ENCODE results near the gene C4BPB. TPM values are rescaled to one million over a fixed set of nuclear protein-coding genes. Genes with fewer than 3 reads are reported as not detected.

C4BPB gene
- total RNA-seq, 2 experiments from 2014 or later, result 0.43 to 1.2 TPM

DNA sequence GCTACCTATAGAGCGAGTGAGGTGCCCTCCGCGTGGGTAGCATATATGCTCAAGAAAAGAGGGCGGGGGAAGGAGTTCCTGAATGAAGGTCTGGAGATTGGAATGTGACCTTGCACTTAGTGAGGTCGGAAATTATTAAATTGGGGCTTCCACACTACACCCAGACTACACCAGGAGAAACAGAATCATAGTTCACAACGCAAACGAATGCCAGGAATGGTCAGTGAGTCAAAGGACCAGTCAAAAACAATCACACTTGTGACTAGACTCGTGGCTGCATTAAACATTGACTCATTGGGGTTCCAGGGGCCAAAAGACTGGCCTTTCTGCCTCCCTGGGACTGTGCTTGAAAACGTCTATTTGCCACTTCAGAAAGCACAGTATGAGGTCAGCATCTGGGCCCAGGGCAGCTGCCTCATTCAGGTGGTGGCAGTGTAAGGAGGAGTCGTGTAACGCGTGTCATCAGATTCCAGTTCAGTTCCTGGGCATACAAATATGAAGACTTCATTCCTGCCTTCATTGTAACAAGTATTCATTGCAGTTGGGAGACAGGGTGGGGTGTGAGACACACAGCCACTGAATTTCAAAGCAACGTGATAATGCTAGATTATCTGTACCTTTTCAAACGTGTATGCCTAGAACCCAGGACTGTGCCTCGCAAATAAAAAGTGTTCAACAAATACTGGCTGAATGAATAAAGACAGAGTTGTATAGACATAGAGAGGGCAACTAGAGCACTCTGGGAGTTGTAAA, 37.3 kb upstream of the C4BPB start, which contains the start of gene YOD1:
TSS of gene YOD1 (minus strand) at position 18 of the 753 bp plus-strand sequence. CDS start 178 bp downstream, outside the sequence.
- DNase-seq, result no peak
- ChIA-PET POLR2A (no interaction called here), CTCF (interaction anchor here (1.3 to 2.0 kb wide), 3 partner anchors 17 to 270 kb away, joined by 4 to 20 read pairs (median 6); partner anchors contain the start of gene CD55)
- Mint-ChIP-seq H3K4me1 (peaks cover 65% of the 10 kb centered on the region), H3K27ac (peak within 1 kb of the TSS; percentile 80), H3K9me3 (no peaks in the 10 kb centered on the region), H3K36me3 (ENCODE audit: low read depth) (peaks cover 34% of the 10 kb centered on the region), H3K27me3 (peaks cover 18% of the 10 kb centered on the region), H3K4me3 (peak within 1 kb of the TSS; percentile 98)

- POLR2A ChIA-PET, result interaction anchor here (0.6 to 2.1 kb wide), 10 partner anchors 11 to 699 kb away, joined by 3 to 16 read pairs (median 3); partner anchors contain the start of genes CD46 and FCMR
- peaks cover 22% of the 10 kb centered on the region for H3K27me3 Mint-ChIP-seq
Measured at GRCh38 chr1:207052911-207053769, 35.5 kb upstream of the C4BPB start, which contains the start of gene PFKFB2. Gene PFKFB2, plus strand, starts transcription at chr1:207053275. Its CDS starts 1,443 bp downstream, at chr1:207054718.

DNA sequence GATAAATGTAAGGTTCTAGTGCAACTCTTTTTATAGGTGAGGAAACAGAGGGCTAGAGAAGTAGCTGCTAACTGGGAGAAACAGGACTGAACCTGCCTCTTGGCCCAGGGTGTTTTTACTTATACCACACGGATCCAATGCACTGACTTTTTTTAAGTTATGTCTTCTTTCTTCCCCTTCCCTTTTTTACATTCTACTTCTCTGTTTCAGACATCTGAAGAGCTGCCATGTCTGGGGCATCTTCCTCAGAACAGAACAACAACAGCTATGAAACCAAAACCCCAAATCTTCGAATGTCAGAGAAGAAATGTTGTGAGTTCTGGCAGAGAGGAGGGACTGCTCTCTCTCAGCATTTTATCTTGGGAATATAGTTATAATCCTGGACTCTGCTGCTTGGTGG, 34.2 kb upstream of the C4BPB start:
- Mint-ChIP-seq H3K4me3 (no peak overlapping the region), H3K36me3 (ENCODE audit: low read depth) (peaks cover 6% of the 10 kb centered on the region), H3K9me3 (no peaks in the 10 kb centered on the region), H3K27me3 (peaks cover 22% of the 10 kb centered on the region), H3K27ac (no peak overlapping the region), H3K4me1 (peaks cover 40% of the 10 kb centered on the region)
- ChIA-PET CTCF (interaction anchor here (0.6 to 1.0 kb wide), 2 partner anchors 10 to 22 kb away, joined by 3 to 4 read pairs; no protein-coding TSS in a partner anchor), POLR2A (interaction anchor here (1.2 kb wide), 1 partner anchor 267 kb away, joined by 4 read pairs; the partner anchor contains the start of gene CD55)
- no peak for DNase-seq

More at GRCh38 chr1:207052911-207053769, 35.5 kb upstream of the C4BPB start, which contains the start of gene PFKFB2:
- H3K4me3 Mint-ChIP-seq, result peak within 1 kb of the TSS; percentile 79
- peak within 1 kb of the TSS; percentile 71 for H3K27ac Mint-ChIP-seq
- H3K9me3 Mint-ChIP-seq, result no peaks in the 10 kb centered on the region
- peak; percentile 93 for DNase-seq
- peaks cover 51% of the 10 kb centered on the region for H3K4me1 Mint-ChIP-seq
- CTCF ChIA-PET, result interaction anchor here (0.6 to 1.8 kb wide), 13 partner anchors 9 to 446 kb away, joined by 3 to 6 read pairs (median 3); no protein-coding TSS in a partner anchor
- H3K36me3 Mint-ChIP-seq (ENCODE audit: low read depth), result peaks cover 17% of the 10 kb centered on the region

DNA sequence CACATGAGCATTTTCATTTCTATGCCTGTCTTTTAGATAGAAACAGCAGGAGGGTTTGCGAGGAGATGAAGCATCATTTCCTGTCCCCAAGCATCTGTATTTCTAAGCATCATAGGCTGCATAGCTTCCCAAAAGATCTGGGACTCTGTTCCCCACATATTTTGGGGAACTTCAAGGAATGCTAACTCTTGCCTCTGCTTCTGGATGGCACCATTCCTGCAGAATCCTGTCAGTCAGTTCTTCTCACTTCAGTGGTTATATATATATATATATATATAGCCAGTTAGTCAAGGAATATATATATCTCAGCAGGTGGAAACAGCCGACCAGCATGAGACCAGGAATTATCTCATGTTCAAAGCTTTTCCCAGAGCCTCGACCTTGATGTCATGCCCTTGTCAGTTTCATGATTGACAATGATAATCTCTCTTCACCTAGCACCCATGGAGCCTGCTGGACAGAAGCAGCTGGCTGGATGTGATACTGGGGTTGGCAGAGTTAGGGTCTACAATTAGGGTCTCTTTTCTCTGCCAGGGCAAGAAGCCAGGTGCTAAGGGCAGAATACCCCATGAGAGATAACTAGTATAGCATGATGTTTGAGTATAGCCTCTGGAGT, 33.2 kb upstream of the C4BPB start:
- peaks cover 37% of the 10 kb centered on the region for H3K4me1 Mint-ChIP-seq
- H3K27ac Mint-ChIP-seq, result no peak overlapping the region
- ChIA-PET POLR2A (interaction anchor here (1.2 kb wide), 1 partner anchor 266 kb away, joined by 4 read pairs; the partner anchor contains the start of gene CD55), CTCF (interaction anchor here (0.6 to 1.0 kb wide), 3 partner anchors 8 to 21 kb away, joined by 3 to 4 read pairs (median 3); no protein-coding TSS in a partner anchor)
- peaks cover 22% of the 10 kb centered on the region for H3K27me3 Mint-ChIP-seq
- no peak for DNase-seq
- H3K9me3 Mint-ChIP-seq, result no peaks in the 10 kb centered on the region
- H3K4me3 Mint-ChIP-seq, result no peak overlapping the region
- peaks cover 3% of the 10 kb centered on the region for H3K36me3 Mint-ChIP-seq (ENCODE audit: low read depth)

GRCh38 chr1:207056673-207057072, 32.0 kb upstream of the C4BPB start:
- Mint-ChIP-seq H3K36me3 (ENCODE audit: low read depth) (peaks cover 3% of the 10 kb centered on the region), H3K27ac (no peak overlapping the region)
- CTCF ChIA-PET, result interaction anchor here (0.8 kb wide), 1 partner anchor 14 kb away, joined by 3 read pairs; no protein-coding TSS in a partner anchor

GRCh38 chr1:207058252-207058651, 30.4 kb upstream of the C4BPB start:
- DNase-seq, result no peak
- Mint-ChIP-seq H3K36me3 (ENCODE audit: low read depth) (no peaks in the 10 kb centered on the region), H3K27me3 (peaks cover 19% of the 10 kb centered on the region), H3K4me1 (peaks cover 13% of the 10 kb centered on the region), H3K4me3 (no peak overlapping the region), H3K27ac (no peak overlapping the region), H3K9me3 (no peaks in the 10 kb centered on the region)
- POLR2A ChIA-PET, result no interaction called here
- CTCF ChIA-PET, result interaction anchor here (0.9 kb wide), 1 partner anchor 26 kb away, joined by 3 read pairs; no protein-coding TSS in a partner anchor

More at GRCh38 chr1:207056673-207057072, 32.0 kb upstream of the C4BPB start:
- DNase-seq, result no peak
- Mint-ChIP-seq H3K27me3 (peaks cover 22% of the 10 kb centered on the region), H3K4me1 (peaks cover 29% of the 10 kb centered on the region), H3K4me3 (no peak overlapping the region), H3K9me3 (no peaks in the 10 kb centered on the region)
- POLR2A ChIA-PET, result no interaction called here

- no peaks in the 10 kb centered on the region for H3K9me3 Mint-ChIP-seq
- POLR2A ChIA-PET, result no interaction called here
Measured at GRCh38 chr1:207058878-207059867, 29.5 kb upstream of the C4BPB start.

DNA sequence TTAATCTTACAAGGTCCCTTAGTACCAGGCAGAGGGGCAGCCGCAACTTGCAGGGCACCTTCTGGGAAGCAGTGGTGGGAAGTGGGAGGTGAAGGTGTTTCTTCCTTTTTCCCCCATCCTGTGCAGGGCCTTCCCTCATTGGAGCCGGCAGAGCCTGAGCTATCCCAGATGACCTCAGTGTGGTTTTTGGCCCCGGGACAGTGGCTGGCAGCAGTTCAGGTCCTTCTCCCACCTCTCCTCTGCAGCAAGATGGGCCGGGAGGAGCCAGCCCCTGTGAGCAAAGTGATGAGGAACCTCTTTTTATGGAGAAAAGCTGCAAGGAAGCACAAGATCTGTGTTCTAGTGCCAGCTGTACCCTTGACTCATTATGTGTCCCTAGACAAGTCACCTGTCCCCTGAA, 28.8 kb upstream of the C4BPB start:
- H3K27ac Mint-ChIP-seq, result no peak overlapping the region
- H3K36me3 Mint-ChIP-seq (ENCODE audit: low read depth), result no peaks in the 10 kb centered on the region
- H3K4me3 Mint-ChIP-seq, result no peak overlapping the region
- POLR2A ChIA-PET, result interaction anchor here (1.2 kb wide), 1 partner anchor 11 kb away, joined by 4 read pairs; no protein-coding TSS in a partner anchor
- DNase-seq, result no peak
- H3K27me3 Mint-ChIP-seq, result peaks cover 13% of the 10 kb centered on the region
- no peaks in the 10 kb centered on the region for H3K9me3 Mint-ChIP-seq
- CTCF ChIA-PET, result interaction anchor here (0.9 kb wide), 1 partner anchor 25 kb away, joined by 3 read pairs; no protein-coding TSS in a partner anchor
- H3K4me1 Mint-ChIP-seq, result peaks cover 4% of the 10 kb centered on the region

More at GRCh38 chr1:207058878-207059867, 29.5 kb upstream of the C4BPB start:
- no peaks in the 10 kb centered on the region for H3K36me3 Mint-ChIP-seq (ENCODE audit: low read depth)
- no peak for DNase-seq
- peaks cover 7% of the 10 kb centered on the region for H3K4me1 Mint-ChIP-seq
- no peak overlapping the region for H3K27ac Mint-ChIP-seq
- CTCF ChIA-PET, result no interaction called here
- no peak overlapping the region for H3K4me3 Mint-ChIP-seq
- peaks cover 16% of the 10 kb centered on the region for H3K27me3 Mint-ChIP-seq

DNA sequence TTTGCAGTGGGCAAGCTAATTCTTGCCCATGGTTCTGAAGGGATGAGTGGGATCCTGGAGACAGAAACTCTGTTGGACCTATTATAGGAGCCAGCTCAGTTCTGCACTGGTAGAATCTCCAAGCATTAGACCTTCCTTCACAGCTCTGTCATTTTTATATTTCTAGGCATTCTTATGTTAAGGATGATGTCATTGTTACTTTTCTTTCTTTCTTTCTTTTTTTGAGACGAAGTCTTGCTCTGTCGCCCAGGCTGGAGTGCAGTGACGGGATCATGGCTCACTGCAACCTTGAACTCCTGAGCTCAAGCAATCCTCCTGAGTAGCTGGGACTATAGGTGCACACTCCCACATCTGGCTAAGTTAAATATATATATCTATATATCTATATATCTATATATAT, 28.1 kb upstream of the C4BPB start:
- Mint-ChIP-seq H3K36me3 (ENCODE audit: low read depth) (no peaks in the 10 kb centered on the region), H3K27ac (no peak overlapping the region), H3K9me3 (no peaks in the 10 kb centered on the region), H3K4me1 (no peaks in the 10 kb centered on the region), H3K27me3 (peaks cover 9% of the 10 kb centered on the region), H3K4me3 (no peak overlapping the region)
- no peak for DNase-seq
- ChIA-PET POLR2A (interaction anchor here (0.7 to 1.2 kb wide), 2 partner anchors 10 to 11 kb away, joined by 3 to 4 read pairs; no protein-coding TSS in a partner anchor), CTCF (interaction anchor here (0.9 kb wide), 1 partner anchor 24 kb away, joined by 3 read pairs; no protein-coding TSS in a partner anchor)

- DNase-seq, result no peak
- CTCF ChIA-PET, result no interaction called here
Measured at GRCh38 chr1:207062058-207062457, 26.6 kb upstream of the C4BPB start.

DNA sequence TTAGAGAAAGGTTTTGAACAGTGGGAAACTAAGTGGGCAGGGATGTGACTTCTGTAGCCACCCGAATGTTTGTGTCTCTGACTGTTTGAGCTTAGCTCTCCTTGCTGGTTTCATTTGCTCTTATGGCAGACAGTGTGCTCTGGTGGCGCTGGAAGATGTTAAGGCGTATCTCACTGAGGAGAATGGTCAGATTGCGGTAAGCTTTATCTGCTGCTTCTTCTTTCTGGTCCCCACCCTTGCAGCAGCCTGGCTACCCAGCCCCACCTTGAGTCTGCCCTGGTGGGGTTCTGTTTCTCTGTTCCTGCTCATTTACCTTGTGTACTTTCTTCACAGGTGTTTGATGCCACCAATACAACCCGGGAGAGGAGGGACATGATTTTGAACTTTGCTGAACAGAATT, 25.6 kb upstream of the C4BPB start:
- no peak for DNase-seq
- no peak overlapping the region for H3K4me3 Mint-ChIP-seq
- H3K4me1 Mint-ChIP-seq, result no peaks in the 10 kb centered on the region
- H3K9me3 Mint-ChIP-seq, result no peaks in the 10 kb centered on the region
- H3K27me3 Mint-ChIP-seq, result no peaks in the 10 kb centered on the region
- CTCF ChIA-PET, result no interaction called here
- no peak overlapping the region for H3K27ac Mint-ChIP-seq
- no peaks in the 10 kb centered on the region for H3K36me3 Mint-ChIP-seq (ENCODE audit: low read depth)
- POLR2A ChIA-PET, result no interaction called here

More at GRCh38 chr1:207062058-207062457, 26.6 kb upstream of the C4BPB start:
- H3K4me1 Mint-ChIP-seq, result no peaks in the 10 kb centered on the region
- no peaks in the 10 kb centered on the region for H3K36me3 Mint-ChIP-seq (ENCODE audit: low read depth)
- no peak overlapping the region for H3K4me3 Mint-ChIP-seq
- no peaks in the 10 kb centered on the region for H3K9me3 Mint-ChIP-seq
- POLR2A ChIA-PET, result no interaction called here
- H3K27me3 Mint-ChIP-seq, result no peaks in the 10 kb centered on the region
- no peak overlapping the region for H3K27ac Mint-ChIP-seq

Data from activated CD4-positive, alpha-beta memory T cell treated with anti-CD3 and anti-CD28 coated beads, Interleukin-2, amount 10 ng/mL, durations not matched to agents 7 days and 5 days (primary cell).